Measurements from ENCODE around the gene ASCL2. TPM values are rescaled to one million over a fixed set of nuclear protein-coding genes. Genes with fewer than 3 reads are reported as not detected.
"Not testable (repeated sequence)": the region's sequence is repeated elsewhere in the genome, so short reads cannot be mapped to it uniquely, and the experiment has no call there.

ASCL2 gene
- total RNA-seq, 2 experiments from 2014 or later: 2.7 to 3.4 TPM

GRCh38 chr11:2287091-2287490, 16.7 kb upstream of the ASCL2 start:
- peaks cover 6% of the 10 kb centered on the region for H3K4me1 Mint-ChIP-seq (ENCODE audit: low read depth)
- H3K4me3 Mint-ChIP-seq: no peak overlapping the region
- DNase-seq: no peak
- H3K36me3 Mint-ChIP-seq (ENCODE audit: low read depth): no peaks in the 10 kb centered on the region
- H3K9me3 Mint-ChIP-seq: peaks cover 6% of the 10 kb centered on the region
- ATAC-seq: no peak
- H3K27me3 Mint-ChIP-seq: no peaks in the 10 kb centered on the region
- ChIA-PET POLR2A (no interaction called here), CTCF (interaction anchor here (4.0 kb wide), 1 partner anchor 133 kb away, joined by 15 read pairs; no protein-coding TSS in a partner anchor)
- intact Hi-C loops (cut with micrococcal nuclease): no loop called here
- no peak overlapping the region for H3K27ac Mint-ChIP-seq
- no peak for TF ChIP-seq CTCF (IDR thresholded peaks at IDR 0.05)

GRCh38 chr11:2286350-2286749, 16.0 kb upstream of the ASCL2 start:
- H3K4me1 Mint-ChIP-seq (ENCODE audit: low read depth); DNase-seq; POLR2A ChIA-PET; H3K4me3 Mint-ChIP-seq; H3K27ac Mint-ChIP-seq; intact Hi-C loops (cut with micrococcal nuclease); ATAC-seq; H3K36me3 Mint-ChIP-seq (ENCODE audit: low read depth); H3K27me3 Mint-ChIP-seq: not testable (repeated sequence)
- CTCF ChIA-PET: interaction anchor here (4.0 kb wide), 1 partner anchor 134 kb away, joined by 15 read pairs; no protein-coding TSS in a partner anchor
- peaks cover 10% of the 10 kb centered on the region for H3K9me3 Mint-ChIP-seq

- DNase-seq (no peak), ATAC-seq (no peak)
- no peak for TF ChIP-seq CTCF (IDR thresholded peaks at IDR 0.05)
- intact Hi-C loops (cut with micrococcal nuclease): no loop called here
- H3K9me3 Mint-ChIP-seq: peaks cover 20% of the 10 kb centered on the region
- no peak overlapping the region for H3K27ac Mint-ChIP-seq
- H3K36me3 Mint-ChIP-seq (ENCODE audit: low read depth): peaks cover 3% of the 10 kb centered on the region
- H3K27me3 Mint-ChIP-seq: no peaks in the 10 kb centered on the region
- no peaks in the 10 kb centered on the region for H3K4me1 Mint-ChIP-seq (ENCODE audit: low read depth)
- POLR2A ChIA-PET: no interaction called here
- H3K4me3 Mint-ChIP-seq: no peak overlapping the region
- CTCF ChIA-PET: no interaction called here
Measured at GRCh38 chr11:2280208-2280607, 9.8 kb upstream of the ASCL2 start.

GRCh38 chr11:2277933-2278523, 7.6 kb upstream of the ASCL2 start:
- Mint-ChIP-seq H3K4me3 (no peak overlapping the region), H3K36me3 (ENCODE audit: low read depth) (peaks cover 3% of the 10 kb centered on the region), H3K27ac (no peak overlapping the region), H3K9me3 (peaks cover 18% of the 10 kb centered on the region), H3K27me3 (no peaks in the 10 kb centered on the region), H3K4me1 (ENCODE audit: low read depth) (no peaks in the 10 kb centered on the region)
- POLR2A ChIA-PET: no interaction called here
- intact Hi-C loops (cut with micrococcal nuclease): no loop called here
- no peak for DNase-seq
- CTCF ChIA-PET: no interaction called here
- no peak for TF ChIP-seq CTCF (IDR thresholded peaks at IDR 0.05)
- ATAC-seq: no peak

- Mint-ChIP-seq H3K4me3 (no peak overlapping the region), H3K4me1 (ENCODE audit: low read depth) (no peaks in the 10 kb centered on the region), H3K9me3 (peaks cover 13% of the 10 kb centered on the region), H3K27ac (no peak overlapping the region), H3K27me3 (peaks cover 6% of the 10 kb centered on the region), H3K36me3 (ENCODE audit: low read depth) (peaks cover 3% of the 10 kb centered on the region)
- no peak for TF ChIP-seq CTCF (IDR thresholded peaks at IDR 0.05)
- DNase-seq (no peak), ATAC-seq (no peak)
- intact Hi-C loops (cut with micrococcal nuclease): no loop called here
- ChIA-PET POLR2A (no interaction called here), CTCF (interaction anchor here (1.0 kb wide), 1 partner anchor 82 kb away, joined by 4 read pairs; no protein-coding TSS in a partner anchor)
Measured at GRCh38 chr11:2277008-2277346, 6.6 kb upstream of the ASCL2 start.

Measured in activated CD8-positive, alpha-beta T cell treated with anti-CD3 and anti-CD28 coated beads for 36 hours (primary cell).